Measurements from ENCODE around the gene EMX2. TPM values are rescaled to one million over a fixed set of nuclear protein-coding genes. Genes with fewer than 3 reads are reported as not detected.

Gene EMX2
- total and polyA plus RNA-seq, 8 donors: 0.06 to 0.27 (median 0.09) TPM; not detected in 4

GRCh38 chr10:117499248-117500105 is 43.1 kb upstream of the EMX2 start:
- intact Hi-C loops (cut with DNase I): loop anchor here in 1 of 3 donors (5.0 kb wide), 1 partner anchor 743 kb away; no protein-coding TSS in a partner anchor
- ATAC-seq (no peak), DNase-seq (no peak), FAIRE-seq (no peak)
- no peak overlapping the region for H3K27ac ChIP-seq
- WGBS, 2 donors: 65 to 74% methylated on average over 12 of the region's 12 CpGs
- no peak for TF ChIP-seq CTCF (IDR thresholded peaks at IDR 0.05)
- H3K36me3 ChIP-seq: no peaks in the 10 kb centered on the region
- peaks cover 0 to 1% (median 0%) of the 10 kb centered on the region in 4 donors for H3K27me3 ChIP-seq
- no peak overlapping the region for H3K4me3 ChIP-seq
- H3K4me1 ChIP-seq: no peaks in the 10 kb centered on the region
- H3K9me3 ChIP-seq: no peaks in the 10 kb centered on the region

GRCh38 chr10:117500456-117500855 is 42.1 kb upstream of the EMX2 start:
- FAIRE-seq: no peak
- Histone ChIP-seq H3K36me3 (no peaks in the 10 kb centered on the region), H3K27me3 (no peaks in the 10 kb centered on the region), H3K9me3 (no peaks in the 10 kb centered on the region), H3K4me3 (no peak overlapping the region), H3K27ac (no peak overlapping the region), H3K4me1 (no peaks in the 10 kb centered on the region)
- no peak for DNase-seq
- 71 to 80% methylated on average over 5 of the region's 5 CpGs for WGBS, 2 donors
- no peak for ATAC-seq
- intact Hi-C loops (cut with DNase I): no loop called here
- no peak for TF ChIP-seq CTCF (IDR thresholded peaks at IDR 0.05)

GRCh38 chr10:117501460-117502035 is 41.0 kb upstream of the EMX2 start:
- ATAC-seq: no peak
- no peaks in the 10 kb centered on the region for H3K4me1 ChIP-seq
- FAIRE-seq: no peak

GRCh38 chr10:117502421-117503243 is 39.9 kb upstream of the EMX2 start:
- 63 to 67% methylated on average over 10 of the region's 10 CpGs for WGBS, 2 donors
- no peak for ATAC-seq
- Histone ChIP-seq H3K27me3 (no peaks in the 10 kb centered on the region), H3K4me1 (no peaks in the 10 kb centered on the region), H3K27ac (no peak overlapping the region), H3K9me3 (no peaks in the 10 kb centered on the region), H3K36me3 (no peaks in the 10 kb centered on the region), H3K4me3 (no peak overlapping the region)
- intact Hi-C loops (cut with DNase I): no loop called here
- no peak for FAIRE-seq
- no peak for TF ChIP-seq CTCF (IDR thresholded peaks at IDR 0.05)
- DNase-seq: no peak

More at GRCh38 chr10:117501460-117502035, 41.0 kb upstream of the EMX2 start:
- 75 to 83% methylated on average over 12 of the region's 12 CpGs for WGBS, 2 donors
- DNase-seq: no peak
- Histone ChIP-seq H3K36me3 (no peaks in the 10 kb centered on the region), H3K4me3 (no peak overlapping the region), H3K27ac (no peak overlapping the region), H3K27me3 (no peaks in the 10 kb centered on the region), H3K9me3 (no peaks in the 10 kb centered on the region)
- TF ChIP-seq CTCF (IDR thresholded peaks at IDR 0.05): no peak
- intact Hi-C loops (cut with DNase I): no loop called here

All from pancreas (tissue), 10 donors.